Ishikawa (cell line): ENCODE measurements around the gene REXO5.

Source experiments
- CEBPB ChIP-seq: IDR thresholded peaks from 2 replicates; pipeline ENCODE4 v1.6.1; 2012
- CREB1 ChIP-seq: IDR thresholded peaks from 2 replicates; pipeline ENCODE4 v1.6.1; 2012; ENCODE audit warnings: low read depth
- EGR1 ChIP-seq: IDR thresholded peaks from 2 replicates; pipeline ENCODE4 v1.6.1; 2012
- EP300 ChIP-seq: IDR thresholded peaks from 2 replicates; pipeline ENCODE4 v1.6.1; 2012; ENCODE audit warnings: borderline replicate concordance
- FOXM1 ChIP-seq: IDR thresholded peaks from 2 replicates; pipeline ENCODE4 v1.6.1; 2012; ENCODE audit warnings: low read depth, borderline replicate concordance
- NFIC ChIP-seq: IDR thresholded peaks from 2 replicates; pipeline ENCODE4 v1.6.1; 2012
- RAD21 ChIP-seq: IDR thresholded peaks from 2 replicates; pipeline ENCODE4 v1.6.1; 2012; ENCODE audit warnings: low read depth
- TAF1 ChIP-seq: IDR thresholded peaks from 2 replicates; pipeline ENCODE4 v1.6.1; 2012; ENCODE audit warnings: low read depth, mild to moderate bottlenecking
- TCF12 ChIP-seq: IDR thresholded peaks from 2 replicates; pipeline ENCODE4 v1.6.1; 2012; ENCODE audit warnings: low read depth
- TEAD4 ChIP-seq: IDR thresholded peaks from 2 replicates; pipeline ENCODE4 v1.6.1; 2012
- YY1 ChIP-seq: IDR thresholded peaks from 2 replicates; pipeline ENCODE4 v1.6.1; 2012; ENCODE audit warnings: low read depth
- ZBTB7A ChIP-seq: IDR thresholded peaks from 2 replicates; pipeline ENCODE4 v1.6.1; 2012; ENCODE audit warnings: low read depth
- TF ChIP-seq, protein P1 (sequence below): IDR thresholded peaks from 2 replicates; pipeline ENCODE4 v1.6.1; 2012
- TF ChIP-seq, protein P2 (sequence below): IDR thresholded peaks from 2 replicates; pipeline ENCODE4 v1.6.1; 2012; ENCODE audit warnings: low read depth, mild to moderate bottlenecking
- TF ChIP-seq, protein P3 (sequence below): IDR thresholded peaks from 2 replicates; pipeline ENCODE4 v1.6.1; 2012

REXO5 gene

DNA sequence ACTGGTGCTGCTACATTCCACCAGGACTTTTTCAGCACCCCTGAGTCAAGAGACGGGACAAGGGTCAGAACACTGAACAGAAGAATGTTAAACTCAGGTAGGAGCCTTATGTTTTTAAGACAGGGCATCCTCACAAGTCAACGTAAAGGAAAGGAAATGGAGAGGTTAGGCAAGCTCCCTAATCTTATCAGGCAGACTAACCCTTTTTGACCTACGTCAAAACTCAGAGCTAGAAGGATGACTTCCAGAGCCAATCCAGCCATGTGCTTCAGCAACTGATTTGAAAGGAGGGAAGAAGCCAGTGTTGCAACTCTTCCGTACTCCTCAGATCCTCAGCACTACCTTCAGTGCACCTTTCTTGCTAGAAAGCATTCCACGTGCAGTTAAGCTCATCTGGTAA, 46.8 kb downstream of the REXO5 start:
- no peak for TF ChIP-seq NFIC
- no peak for TF ChIP-seq YY1
- no peak for TF ChIP-seq TEAD4
- TF ChIP-seq, protein P1, sequence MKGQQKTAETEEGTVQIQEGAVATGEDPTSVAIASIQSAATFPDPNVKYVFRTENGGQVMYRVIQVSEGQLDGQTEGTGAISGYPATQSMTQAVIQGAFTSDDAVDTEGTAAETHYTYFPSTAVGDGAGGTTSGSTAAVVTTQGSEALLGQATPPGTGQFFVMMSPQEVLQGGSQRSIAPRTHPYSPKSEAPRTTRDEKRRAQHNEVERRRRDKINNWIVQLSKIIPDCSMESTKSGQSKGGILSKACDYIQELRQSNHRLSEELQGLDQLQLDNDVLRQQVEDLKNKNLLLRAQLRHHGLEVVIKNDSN: no peak
- TF ChIP-seq TCF12: no peak
- TF ChIP-seq CEBPB: no peak
- no peak for TF ChIP-seq TAF1
- no peak for TF ChIP-seq CREB1
- no peak for TF ChIP-seq FOXM1

DNA sequence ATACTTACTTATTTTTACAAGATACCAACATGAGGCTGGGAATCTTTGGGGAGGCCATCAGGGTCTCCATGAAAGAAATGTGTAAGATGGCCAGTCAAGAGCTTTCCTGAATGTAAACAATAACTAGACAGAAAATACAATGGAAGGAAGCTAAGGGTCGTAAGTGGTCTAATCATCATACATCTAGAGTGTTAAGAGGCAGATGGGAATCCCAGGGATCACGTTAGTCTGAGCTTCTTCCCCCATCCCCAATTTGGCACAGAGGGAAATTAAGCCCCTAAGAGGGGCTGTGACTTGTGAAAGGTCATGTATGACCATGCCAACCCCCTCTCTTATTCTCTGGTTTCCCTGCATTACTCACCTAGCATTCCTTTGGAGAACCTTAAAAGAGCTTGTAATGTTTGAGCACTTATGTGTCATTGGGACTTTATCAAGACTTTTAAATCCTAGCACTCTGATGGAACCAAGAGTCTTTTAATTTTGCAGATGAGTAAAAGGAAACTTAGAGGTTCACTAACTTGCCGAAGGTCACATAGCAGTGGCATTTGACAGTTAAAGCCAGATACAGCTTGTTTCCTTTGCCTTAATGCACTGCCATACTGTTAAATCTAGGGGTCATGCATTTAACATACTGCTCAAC, 47.8 kb downstream of the REXO5 start:
- TF ChIP-seq YY1 (no peak), CEBPB (no peak), ZBTB7A (no peak), CREB1 (no peak), NFIC (no peak), FOXM1 (no peak), RAD21 (no peak), TEAD4 (no peak), EP300 (no peak), EGR1 (no peak)
- TF ChIP-seq, protein P2, sequence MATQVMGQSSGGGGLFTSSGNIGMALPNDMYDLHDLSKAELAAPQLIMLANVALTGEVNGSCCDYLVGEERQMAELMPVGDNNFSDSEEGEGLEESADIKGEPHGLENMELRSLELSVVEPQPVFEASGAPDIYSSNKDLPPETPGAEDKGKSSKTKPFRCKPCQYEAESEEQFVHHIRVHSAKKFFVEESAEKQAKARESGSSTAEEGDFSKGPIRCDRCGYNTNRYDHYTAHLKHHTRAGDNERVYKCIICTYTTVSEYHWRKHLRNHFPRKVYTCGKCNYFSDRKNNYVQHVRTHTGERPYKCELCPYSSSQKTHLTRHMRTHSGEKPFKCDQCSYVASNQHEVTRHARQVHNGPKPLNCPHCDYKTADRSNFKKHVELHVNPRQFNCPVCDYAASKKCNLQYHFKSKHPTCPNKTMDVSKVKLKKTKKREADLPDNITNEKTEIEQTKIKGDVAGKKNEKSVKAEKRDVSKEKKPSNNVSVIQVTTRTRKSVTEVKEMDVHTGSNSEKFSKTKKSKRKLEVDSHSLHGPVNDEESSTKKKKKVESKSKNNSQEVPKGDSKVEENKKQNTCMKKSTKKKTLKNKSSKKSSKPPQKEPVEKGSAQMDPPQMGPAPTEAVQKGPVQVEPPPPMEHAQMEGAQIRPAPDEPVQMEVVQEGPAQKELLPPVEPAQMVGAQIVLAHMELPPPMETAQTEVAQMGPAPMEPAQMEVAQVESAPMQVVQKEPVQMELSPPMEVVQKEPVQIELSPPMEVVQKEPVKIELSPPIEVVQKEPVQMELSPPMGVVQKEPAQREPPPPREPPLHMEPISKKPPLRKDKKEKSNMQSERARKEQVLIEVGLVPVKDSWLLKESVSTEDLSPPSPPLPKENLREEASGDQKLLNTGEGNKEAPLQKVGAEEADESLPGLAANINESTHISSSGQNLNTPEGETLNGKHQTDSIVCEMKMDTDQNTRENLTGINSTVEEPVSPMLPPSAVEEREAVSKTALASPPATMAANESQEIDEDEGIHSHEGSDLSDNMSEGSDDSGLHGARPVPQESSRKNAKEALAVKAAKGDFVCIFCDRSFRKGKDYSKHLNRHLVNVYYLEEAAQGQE: no peak
- TF ChIP-seq, protein P1: no peak

DNA sequence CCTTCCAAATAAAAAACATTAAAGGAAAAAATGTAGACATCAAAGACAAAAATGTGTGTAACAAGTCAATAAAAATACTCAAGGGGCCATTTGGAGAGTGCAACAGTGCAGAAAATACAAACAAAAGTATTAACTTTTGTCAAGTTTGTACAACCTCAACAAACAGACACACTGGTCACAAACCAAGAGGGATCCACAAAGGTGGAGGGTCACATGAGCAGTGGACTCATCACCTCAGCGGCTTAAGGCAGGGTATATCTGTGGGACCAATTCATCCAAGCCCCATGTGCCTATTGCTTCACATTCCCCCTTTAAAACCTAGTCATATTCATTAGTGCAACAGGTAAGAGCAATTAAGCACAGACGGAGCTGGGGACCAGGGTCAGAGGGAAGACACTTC, 48.6 kb downstream of the REXO5 start:
- TF ChIP-seq TEAD4: no peak
- TF ChIP-seq CREB1: no peak
- TF ChIP-seq EP300: no peak
- no peak for TF ChIP-seq ZBTB7A
- no peak for TF ChIP-seq FOXM1
- TF ChIP-seq, protein P3, sequence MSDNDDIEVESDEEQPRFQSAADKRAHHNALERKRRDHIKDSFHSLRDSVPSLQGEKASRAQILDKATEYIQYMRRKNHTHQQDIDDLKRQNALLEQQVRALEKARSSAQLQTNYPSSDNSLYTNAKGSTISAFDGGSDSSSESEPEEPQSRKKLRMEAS: no peak

DNA sequence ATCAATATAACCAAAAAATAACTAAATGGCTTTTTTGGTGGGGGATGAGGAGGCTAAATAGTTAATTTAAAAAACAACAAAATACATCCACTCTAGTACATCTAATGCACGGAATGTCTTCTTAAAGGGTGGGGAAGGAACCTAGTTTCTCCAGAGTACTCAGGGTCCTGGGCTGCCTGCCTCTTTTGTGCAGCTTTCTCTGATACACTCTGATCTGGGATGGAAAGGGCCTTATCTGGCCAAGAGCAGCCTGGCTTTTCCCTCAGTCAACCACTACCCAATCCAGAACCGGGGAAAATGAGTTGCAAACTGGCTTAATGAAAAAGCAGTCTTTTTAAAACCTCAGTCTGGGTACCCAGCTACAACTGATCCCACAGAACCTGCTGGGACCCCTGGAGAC, 51.0 kb downstream of the REXO5 start:
- TF ChIP-seq RAD21: no peak
- TF ChIP-seq, protein P2: no peak

DNA sequence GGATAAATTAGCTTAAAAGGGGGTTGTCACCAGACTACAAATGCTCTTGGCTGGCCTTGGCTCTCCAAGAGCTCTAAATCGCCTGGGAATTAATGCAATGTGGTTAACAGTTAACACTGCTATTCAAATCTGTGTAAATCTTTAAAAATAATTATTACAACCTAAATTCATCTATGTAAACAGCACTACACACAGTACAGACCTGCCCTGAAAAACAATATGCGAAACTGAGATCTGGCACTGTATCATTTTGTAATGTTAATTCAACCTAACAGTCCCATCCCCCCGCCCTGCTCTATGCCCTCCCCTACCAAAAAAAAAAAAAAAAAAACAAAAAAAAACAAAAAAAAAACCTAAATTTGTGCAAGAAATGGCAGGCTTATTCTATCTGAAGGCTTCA, 52.9 kb downstream of the REXO5 start:
- no peak for TF ChIP-seq EGR1
- TF ChIP-seq EP300: no peak
- TF ChIP-seq FOXM1: no peak
- no peak for TF ChIP-seq TEAD4

DNA sequence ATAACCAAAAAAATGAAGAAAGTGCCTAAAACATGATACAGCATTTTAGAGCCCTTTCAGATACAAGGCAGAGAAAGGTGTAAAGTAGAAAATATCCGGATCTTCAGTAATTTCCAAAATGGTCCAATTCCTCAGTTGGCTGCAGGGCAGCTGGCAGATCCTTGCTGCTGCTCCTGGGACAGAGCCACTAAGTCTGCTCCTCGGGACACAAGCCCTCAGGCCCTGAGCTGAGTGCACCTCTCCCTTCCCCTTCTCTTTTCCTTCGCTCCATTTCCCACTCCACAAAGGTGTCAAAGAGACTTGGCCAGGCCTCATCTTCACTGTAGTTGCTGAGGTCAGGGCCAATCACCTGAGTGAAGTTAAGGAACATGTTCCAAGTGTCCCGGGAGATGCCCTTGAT, 53.4 kb downstream of the REXO5 start:
- TF ChIP-seq EP300 (no peak), YY1 (no peak), EGR1 (no peak), CEBPB (no peak), CREB1 (no peak), TEAD4 (no peak), FOXM1 (no peak), NFIC (no peak), RAD21 (no peak), ZBTB7A (no peak), TAF1 (no peak), TCF12 (no peak)
- TF ChIP-seq, protein P3: no peak
- TF ChIP-seq, protein P1: no peak
- TF ChIP-seq, protein P2: no peak
